Subcutaneous adipose tissue (tissue), 4 donors: ENCODE data around the gene TBC1D8. TPM values are rescaled to one million over a fixed set of nuclear protein-coding genes. Genes with fewer than 3 reads are reported as not detected.

ENCODE experiments used
- CTCF ChIP-seq: fragments of 450-650 bp; IDR thresholded peaks from one replicate; pipeline ENCODE4 v1.5.1; 2016; ENCODE audit warnings: low read depth, mild to moderate bottlenecking, control low read depth, antibody characterized with exemption, moderate library complexity
- total RNA-seq, 4 donors: library from RNA; depleted of rRNA; stranded (reverse); fragments of >200 nt; gene quantifications; one replicate each; pipeline ENCODE4 v1.1.0, GENCODE V29; 2016

Gene TBC1D8
- total RNA-seq, 4 donors from 2014 or later: 21.2 to 119 (median 32.0) TPM

DNA sequence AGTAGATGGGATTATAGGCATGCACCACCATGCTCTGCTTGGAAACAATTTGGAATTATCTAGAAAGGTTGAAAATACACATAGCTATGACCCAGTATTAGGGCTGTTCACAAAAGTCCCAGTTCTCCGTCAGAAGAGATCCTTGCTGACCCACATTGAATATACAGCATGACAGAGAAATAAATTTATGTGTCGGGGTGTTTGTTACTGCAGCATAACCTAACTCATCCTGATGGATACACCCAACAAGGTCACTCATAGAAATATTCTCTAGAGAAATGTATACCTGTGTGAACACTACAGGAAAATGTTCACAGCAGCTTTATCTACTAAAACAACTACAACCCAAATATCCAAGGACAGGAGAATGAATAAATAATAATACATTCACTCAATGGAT, 9.0 kb downstream of the TBC1D8 start:
- no peak for TF ChIP-seq CTCF

GRCh38 chr2:101140978-101141655, 10.1 kb downstream of the TBC1D8 start:
- no peak for TF ChIP-seq CTCF

GRCh38 chr2:101140237-101140636, 10.9 kb downstream of the TBC1D8 start:
- TF ChIP-seq CTCF: no peak

DNA sequence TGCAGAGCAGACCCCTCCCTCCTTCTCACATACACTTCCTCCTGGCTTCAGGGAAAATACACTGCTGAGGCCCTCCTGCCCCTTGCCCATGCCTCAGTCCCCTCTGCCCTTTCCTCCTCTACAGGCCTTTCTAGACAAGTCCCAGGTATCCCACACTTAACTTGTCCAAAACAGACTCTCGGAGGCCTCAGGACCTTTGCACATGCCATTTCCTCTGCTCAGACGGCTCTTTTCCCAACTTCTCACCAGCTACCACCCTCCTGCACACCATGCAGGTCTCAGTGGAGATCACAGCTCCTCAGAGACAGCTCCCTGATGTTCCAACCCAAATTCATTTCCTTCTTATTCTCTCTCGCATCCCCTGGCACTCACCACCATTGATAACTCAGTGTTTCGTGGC, 11.7 kb downstream of the TBC1D8 start:
- no peak for TF ChIP-seq CTCF

DNA sequence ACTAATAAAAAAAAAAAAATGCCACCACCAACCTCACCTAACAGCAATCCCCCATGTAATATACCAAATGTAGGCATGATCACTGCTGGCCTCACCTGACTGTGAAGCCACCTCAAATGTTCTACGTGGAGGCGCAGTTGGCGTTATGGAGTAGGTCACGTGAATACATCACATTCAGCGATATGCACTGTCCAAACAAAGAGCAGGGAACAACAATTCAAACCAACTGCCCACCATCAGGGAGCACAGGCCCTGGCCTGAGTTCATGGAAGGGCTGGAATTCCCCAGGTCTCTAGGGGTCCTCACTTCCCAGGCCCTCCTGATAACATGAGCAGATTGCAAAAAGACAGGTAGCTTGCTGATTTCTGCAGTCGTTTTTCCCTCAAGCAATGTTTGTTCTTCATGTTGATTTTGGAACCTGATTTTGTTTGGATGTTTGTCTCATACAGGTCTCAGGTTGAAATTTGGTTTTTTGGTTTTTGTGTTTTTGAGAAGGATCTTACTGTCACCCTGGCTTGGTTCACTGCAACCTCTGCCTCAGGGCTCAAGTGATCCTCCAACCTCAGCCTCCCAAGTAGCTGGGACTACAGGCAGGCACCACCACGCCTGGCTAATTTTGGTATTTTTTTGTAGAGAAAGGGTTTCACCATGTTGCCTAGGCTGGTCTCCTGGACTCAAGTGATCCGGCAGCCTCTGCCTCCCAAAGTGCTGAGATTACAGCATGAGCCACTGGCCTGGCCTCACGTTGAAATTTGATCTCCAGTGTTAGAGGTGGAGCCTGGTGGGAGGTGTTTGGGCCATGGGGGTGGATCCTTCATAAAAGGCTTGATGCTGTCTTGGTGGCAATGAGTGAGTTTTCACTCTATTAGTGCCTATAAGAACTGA, 15.5 kb downstream of the TBC1D8 start:
- TF ChIP-seq CTCF: no peak

GRCh38 chr2:101133492-101134100, 17.6 kb downstream of the TBC1D8 start:
- TF ChIP-seq CTCF: no peak

DNA sequence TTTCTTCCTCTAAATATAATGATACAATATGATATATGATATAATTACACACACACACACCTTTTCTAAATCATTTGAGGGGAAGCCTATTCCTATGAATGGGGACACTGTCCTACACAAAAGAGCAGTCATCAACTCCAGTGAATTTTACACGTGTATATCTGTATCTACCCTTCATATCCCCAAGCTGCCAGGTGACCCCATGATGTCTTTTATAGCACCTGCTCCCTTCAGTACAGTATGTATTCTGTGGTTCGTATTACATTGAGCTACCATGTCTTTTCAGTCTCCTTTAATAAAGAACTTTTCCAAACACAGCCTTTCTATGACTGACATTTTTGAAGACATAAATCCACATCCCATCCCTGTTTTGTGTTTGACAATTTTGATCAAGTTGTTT, 19.0 kb downstream of the TBC1D8 start:
- no peak for TF ChIP-seq CTCF
